HepG2 (cell line): ENCODE data around the gene PPP1R9A. TPM values are rescaled to one million over a fixed set of nuclear protein-coding genes. Genes with fewer than 3 reads are reported as not detected.

ENCODE experiments used
- ELF4 ChIP-seq: sonication (generic); formaldehyde crosslinking; IDR thresholded peaks from 2 replicates; pipeline ENCODE4 v1.5.0; 2020; ENCODE audit warnings: missing genetic modification reagents, mild to moderate bottlenecking, moderate library complexity, borderline replicate concordance
- FOXA3 ChIP-seq: IDR thresholded peaks from 2 replicates; pipeline ENCODE4 v1.6.1; 2016; ENCODE audit warnings: missing genetic modification reagents, missing compliant biosample characterization
- HNF1A ChIP-seq, 2 experiments: sonication (generic) in 1 of 2; formaldehyde crosslinking in 1 of 2; IDR thresholded peaks; 2 replicates each; pipeline versions ENCODE4 v1.4.0 to v1.6.1; 2016 to 2020; ENCODE audit warnings: borderline replicate concordance in 1 of 2, low read depth in 1 of 2, mild to moderate bottlenecking in 1 of 2, missing genetic modification reagents in 1 of 2
- MLLT10 ChIP-seq: sonication (generic); formaldehyde crosslinking; IDR thresholded peaks from 2 replicates; pipeline ENCODE4 v1.4.0; 2020; ENCODE audit warnings: missing genetic modification reagents
- MLXIP ChIP-seq: sonication (generic); formaldehyde crosslinking; IDR thresholded peaks from 2 replicates; pipeline ENCODE4 v1.9.0; 2021; ENCODE audit warnings: missing genetic modification reagents, borderline replicate concordance
- NCOR1 ChIP-seq: fragments of 200-600 bp; sonication (generic); IDR thresholded peaks from 2 replicates; pipeline ENCODE4 v1.7.0; 2017; ENCODE audit warnings: antibody characterized with exemption, low read length, borderline replicate concordance
- NR2F6 ChIP-seq, 2 experiments: IDR thresholded peaks; 2 replicates each; pipeline ENCODE4 v1.6.1; 2016; ENCODE audit warnings: antibody characterized with exemption in 1 of 2, mild to moderate bottlenecking in 1 of 2
- PHB2 ChIP-seq: fragments of 450-650 bp; IDR thresholded peaks from 2 replicates; pipeline ENCODE4 v1.6.1; 2018; ENCODE audit not compliant: partially characterized antibody
- PITX1 ChIP-seq: sonication (generic); formaldehyde crosslinking; IDR thresholded peaks from 2 replicates; pipeline ENCODE4 v1.5.1; 2020; ENCODE audit warnings: mild to moderate bottlenecking, missing genetic modification reagents
- POGZ ChIP-seq: sonication (generic); formaldehyde crosslinking; IDR thresholded peaks from 2 replicates; pipeline ENCODE4 v1.4.0; 2020; ENCODE audit warnings: mild to moderate bottlenecking, missing genetic modification reagents
- PRMT3 ChIP-seq: sonication (generic); formaldehyde crosslinking; IDR thresholded peaks from 2 replicates; pipeline ENCODE4 v1.8.1; 2022; ENCODE audit warnings: low read depth, mild to moderate bottlenecking, moderate library complexity, missing genetic modification reagents, borderline replicate concordance
- REST ChIP-seq, 2 experiments: IDR thresholded peaks; 2 replicates each; pipeline ENCODE4 v1.6.1; 2011 to 2012; ENCODE audit warnings: low read length in 2 of 2, borderline replicate concordance in 1 of 2, low read depth in 1 of 2, mild to moderate bottlenecking in 1 of 2, moderate library complexity in 1 of 2
- RFXANK ChIP-seq: IDR thresholded peaks from 2 replicates; pipeline ENCODE4 v1.6.1; 2016
- SKI ChIP-seq: fragments of 450-650 bp; IDR thresholded peaks from one replicate; pipeline ENCODE4 v1.6.1; 2018; ENCODE audit warnings: mild to moderate bottlenecking; ENCODE audit not compliant: partially characterized antibody
- ZFP41 ChIP-seq: sonication (generic); formaldehyde crosslinking; IDR thresholded peaks from 2 replicates; pipeline ENCODE4 v1.4.0; 2020; ENCODE audit warnings: mild to moderate bottlenecking, missing genetic modification reagents, borderline replicate concordance
- ZNF335 ChIP-seq: sonication (generic); formaldehyde crosslinking; IDR thresholded peaks from 2 replicates; pipeline ENCODE4 v1.4.0; 2020; ENCODE audit warnings: missing genetic modification reagents
- ZNF343 ChIP-seq: sonication (generic); formaldehyde crosslinking; IDR thresholded peaks from 2 replicates; pipeline ENCODE4 v1.4.0; 2020; ENCODE audit warnings: mild to moderate bottlenecking, missing genetic modification reagents
- polyA plus RNA-seq, 8 experiments: library from polyadenylated mRNA; depleted of rRNA in 3 of 8; stranded (reverse) in 7 of 8; unstranded in 1 of 8; fragments of >200 nt; fragmentation: Illumina TruSeq in 4 of 8; extraction: Trizol in 4 of 8; gene quantifications; 2 replicates each; pipeline versions ENCODE4 v1.2.1 to v1.2.3, GENCODE V29; 2011 to 2016; ENCODE audit warnings: low read depth in 4 of 8, missing spikeins in 1 of 8, mixed read lengths in 1 of 8; ENCODE audit not compliant: insufficient read depth in 1 of 8
- total RNA-seq, 5 experiments: library from RNA; depleted of rRNA; stranded (reverse); fragments of >200 nt; fragmentation: Illumina TruSeq; extraction: Trizol; gene quantifications; 2 replicates each; pipeline ENCODE4 v1.2.3, GENCODE V29; 2016; ENCODE audit warnings: low read depth in 1 of 5

The PPP1R9A gene
- total and polyA plus RNA-seq, 2 of the 13 experiments (the other 11 are each of a cell fraction or from before 2014, with no cell fraction given) = 11.4 to 31.9 TPM

- TF ChIP-seq HNF1A (IDR thresholded peaks at IDR 0.05; ENCODE audit: low read depth) (no peak), HNF1A (CRISPR knock-in tag; IDR thresholded peaks at IDR 0.05; ENCODE audit: borderline replicate concordance) (no peak; the same call in none of the 2 replicates), ZFP41 (CRISPR knock-in tag) (no peak), PITX1 (CRISPR knock-in tag) (peak; percentile 88), FOXA3 (CRISPR knock-in tag) (no peak), NCOR1 (no peak), PHB2 (no peak), MLLT10 (CRISPR knock-in tag) (no peak), RFXANK (no peak), POGZ (CRISPR knock-in tag) (peak; percentile 89), NR2F6 (IDR thresholded peaks at IDR 0.05) (no peak), NR2F6 (CRISPR knock-in tag; IDR thresholded peaks at IDR 0.05) (no peak), MLXIP (CRISPR knock-in tag) (no peak), ELF4 (peak; percentile 40; the same call in 1 of the 2 replicates), ZNF335 (no peak), REST (IDR thresholded peaks at IDR 0.05; ENCODE audit: borderline replicate concordance in 1 of 2, low read depth in 1 of 2, low read length in 2 of 2) (no peak), PRMT3 (CRISPR knock-in tag) (no peak; the same call in 1 of the 2 replicates), SKI (no peak), ZNF343 (CRISPR knock-in tag) (no peak)
Measured at GRCh38 chr7:94907026-94907810, at the start of gene PPP1R9A (continued).
